HG02571 (cell line): Measurements from ENCODE around the gene CCDC88C.
"Not testable (repeated sequence)": the region's sequence is repeated elsewhere in the genome, so short reads cannot be mapped to it uniquely, and the experiment has no call there.

Experiments
- ATAC-seq: cut with Tn5 transposase; IDR thresholded peaks from one replicate; pipeline ENCODE4 v1.9.1; 2021; ENCODE audit warnings: mild to moderate bottlenecking, moderate library complexity; ENCODE audit not compliant: unreplicated experiment

CCDC88C gene

GRCh38 chr14:91233936-91234790 is 183.5 kb downstream of the CCDC88C start:
- no peak for ATAC-seq

- ATAC-seq: no peak
These were observed 185.0 kb downstream of the CCDC88C start for GRCh38 chr14:91232603-91233002.

GRCh38 chr14:91232052-91232451 is 185.6 kb downstream of the CCDC88C start:
- no peak for ATAC-seq

GRCh38 chr14:91231446-91231845 is 186.2 kb downstream of the CCDC88C start:
- no peak for ATAC-seq

GRCh38 chr14:91230397-91231035 is 187.1 kb downstream of the CCDC88C start:
- no peak for ATAC-seq

- peak; percentile 42 for ATAC-seq
These were observed 187.8 kb downstream of the CCDC88C start for GRCh38 chr14:91229743-91230200.

- no peak for ATAC-seq
These were observed 188.6 kb downstream of the CCDC88C start for GRCh38 chr14:91229005-91229382.

- ATAC-seq: peak; percentile 88
These were observed 189.3 kb downstream of the CCDC88C start for GRCh38 chr14:91228112-91229004.

- no peak for ATAC-seq
These were observed 190.4 kb downstream of the CCDC88C start for GRCh38 chr14:91227183-91227628.

GRCh38 chr14:91226360-91226759 is 191.3 kb downstream of the CCDC88C start:
- not testable (repeated sequence) for ATAC-seq

GRCh38 chr14:91225025-91225424 is 192.6 kb downstream of the CCDC88C start:
- ATAC-seq: no peak

- ATAC-seq: no peak
These were observed 194.4 kb downstream of the CCDC88C start for GRCh38 chr14:91223028-91223783.
